ENCODE data around the gene PDCD2L.
"Not testable (repeated sequence)": the region's sequence is repeated elsewhere in the genome, so short reads cannot be mapped to it uniquely, and the experiment has no call there.

The PDCD2L gene

DNA sequence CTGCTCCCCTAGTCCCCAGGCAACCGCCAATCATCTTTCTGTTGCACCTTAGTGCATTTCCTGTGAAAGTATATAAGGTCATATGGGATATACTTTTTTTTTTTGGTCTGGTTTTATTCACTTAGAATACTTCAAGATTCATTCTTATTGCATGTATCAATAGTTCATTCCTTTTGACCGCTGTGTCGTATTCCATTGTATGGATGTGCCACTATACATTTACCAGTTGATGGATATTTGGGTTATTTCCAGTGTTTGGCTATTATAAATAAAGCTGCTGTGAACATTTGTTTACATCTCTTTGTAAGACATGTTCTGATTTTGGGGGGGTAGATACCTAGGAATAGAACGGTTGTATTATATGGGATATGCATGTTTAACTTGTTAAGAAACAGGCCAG lies 14.1 kb downstream of the PDCD2L start:
- no peak for DNase-seq

- no peak for DNase-seq
Observed at GRCh38 chr19:34426096-34426661, 22.0 kb downstream of the PDCD2L start.

DNA sequence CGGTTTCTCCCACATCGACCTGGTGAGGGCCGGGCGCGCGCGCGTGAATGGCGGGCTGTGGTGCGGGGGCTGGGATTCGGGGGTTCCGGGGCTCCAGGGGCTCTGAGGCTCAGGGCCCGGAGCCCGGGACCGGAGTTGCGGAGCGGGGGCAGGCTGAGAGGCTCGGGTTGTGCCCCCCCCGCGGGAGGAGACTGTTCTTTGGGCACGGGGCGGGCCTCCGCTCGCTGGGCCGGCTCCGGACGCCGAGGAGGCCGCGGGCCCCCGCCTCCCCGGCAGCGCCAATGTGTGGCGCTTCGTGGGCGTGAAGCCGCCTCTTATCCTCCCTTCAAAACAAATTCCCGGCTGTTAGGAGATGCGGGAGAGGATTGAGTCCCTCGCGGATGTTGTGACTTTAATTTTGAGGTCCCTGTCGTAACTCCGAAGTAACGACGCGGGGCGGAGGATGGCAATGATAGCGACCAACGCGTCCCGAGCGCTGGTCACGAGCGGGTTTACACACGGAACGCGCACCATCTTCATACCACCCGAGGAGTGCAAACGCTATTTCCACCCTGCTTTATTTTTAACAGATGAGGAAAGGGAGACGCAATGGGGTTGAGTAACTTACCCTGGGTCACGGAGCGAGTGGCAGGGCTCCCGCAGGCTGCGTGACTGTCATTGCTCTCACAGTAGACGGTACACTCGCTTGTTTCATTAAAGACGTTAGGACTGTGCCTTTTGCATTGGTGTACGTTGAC lies 24.5 kb downstream of the PDCD2L start:
- DNase-seq, result no peak

GRCh38 chr19:34429553-34429952 lies 25.4 kb downstream of the PDCD2L start:
- DNase-seq, result no peak

DNA sequence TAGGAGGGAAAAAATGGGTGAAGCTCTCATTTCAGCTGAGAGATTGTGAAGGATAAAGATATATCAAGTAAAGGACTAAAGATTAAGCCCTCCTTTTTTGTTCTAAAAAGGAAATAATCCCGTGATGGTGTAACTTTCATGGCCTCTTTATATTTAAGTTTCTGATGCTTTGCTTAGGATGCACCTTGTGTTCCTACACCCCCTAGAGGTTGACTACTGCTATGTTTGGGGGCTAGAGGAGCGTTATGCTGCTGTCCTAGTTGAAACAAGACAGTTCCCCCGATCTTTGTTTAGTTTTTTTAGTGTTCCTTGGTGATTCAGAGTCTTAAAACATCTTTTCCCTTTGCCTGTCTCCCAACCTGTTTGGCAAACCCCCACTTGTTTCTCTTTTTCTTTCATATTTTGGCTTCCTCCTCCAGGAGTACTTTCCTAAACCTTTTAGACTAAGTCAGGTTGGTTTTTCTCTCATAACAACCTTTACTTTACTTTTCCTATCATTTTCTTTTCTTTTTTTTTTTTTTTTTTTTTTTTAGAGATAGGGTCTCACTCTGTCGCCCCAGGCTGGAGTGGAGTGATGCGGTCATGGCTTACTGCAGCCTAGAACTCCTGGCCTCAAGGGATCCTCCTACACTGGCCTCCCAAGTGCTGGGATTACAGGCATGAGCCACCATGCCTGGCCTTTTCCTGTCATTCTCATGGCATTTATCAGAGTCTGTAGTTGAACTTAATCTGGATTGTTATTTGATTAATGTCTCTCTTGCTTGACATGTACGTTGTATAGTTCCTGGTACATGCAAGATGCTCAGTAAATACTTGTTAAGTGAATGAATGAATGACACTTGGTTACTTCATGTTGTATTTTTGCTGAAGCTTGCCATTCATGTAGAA lies 26.8 kb downstream of the PDCD2L start:
- DNase-seq, result peak; percentile 40

DNA sequence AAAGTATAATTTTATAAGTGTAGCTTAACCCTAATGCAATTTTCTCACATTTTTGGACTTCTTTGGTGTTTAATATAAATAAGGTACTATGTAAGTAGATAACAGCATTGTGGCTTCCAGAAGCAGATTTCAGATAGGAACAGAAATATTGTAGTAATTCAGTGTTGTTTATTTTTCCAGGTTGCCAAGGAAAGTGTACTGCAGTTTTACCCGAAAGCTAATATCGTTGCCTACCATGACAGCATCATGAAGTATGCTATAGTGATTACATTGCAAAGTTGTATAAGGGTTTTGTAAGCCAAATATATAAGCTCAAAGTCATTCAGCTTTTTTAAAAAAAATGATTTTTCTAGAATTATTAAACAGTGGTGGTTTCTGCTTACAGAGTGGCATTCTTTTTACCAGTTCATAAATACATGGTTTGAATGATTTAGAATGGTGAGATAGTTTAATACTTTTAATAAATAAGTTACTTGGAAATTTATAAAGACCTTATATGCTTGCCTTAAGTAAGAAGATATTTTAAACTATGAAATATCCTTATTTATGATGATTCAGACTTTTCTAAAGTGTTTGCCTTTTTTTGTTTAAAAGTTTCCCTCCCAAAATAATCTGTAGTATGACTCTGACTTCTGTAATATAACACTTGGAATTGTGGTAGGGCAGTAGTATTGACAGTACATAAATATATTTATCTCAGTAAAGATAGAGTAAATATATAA lies 27.6 kb downstream of the PDCD2L start:
- DNase-seq, result no peak

DNA sequence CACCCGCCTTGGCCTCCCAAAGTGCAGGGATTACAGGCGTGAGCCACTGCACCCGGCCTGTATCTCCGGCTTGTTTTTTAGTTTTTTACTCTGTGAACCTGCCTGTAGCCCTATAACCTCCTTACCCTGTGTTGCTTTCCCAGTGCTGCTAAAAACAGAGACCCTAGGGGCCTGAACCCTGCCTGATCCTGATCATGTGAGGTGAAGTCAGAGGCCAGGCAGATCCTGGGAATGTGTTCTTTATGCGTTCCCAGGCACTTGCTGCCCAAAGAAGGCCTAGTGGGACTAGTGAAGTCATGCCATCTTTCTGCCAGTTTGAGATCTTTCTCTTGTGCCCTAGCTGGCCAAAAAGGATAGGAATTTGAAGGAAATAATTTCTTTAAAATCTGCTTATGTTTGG lies 28.6 kb downstream of the PDCD2L start:
- DNase-seq, result no peak

DNA sequence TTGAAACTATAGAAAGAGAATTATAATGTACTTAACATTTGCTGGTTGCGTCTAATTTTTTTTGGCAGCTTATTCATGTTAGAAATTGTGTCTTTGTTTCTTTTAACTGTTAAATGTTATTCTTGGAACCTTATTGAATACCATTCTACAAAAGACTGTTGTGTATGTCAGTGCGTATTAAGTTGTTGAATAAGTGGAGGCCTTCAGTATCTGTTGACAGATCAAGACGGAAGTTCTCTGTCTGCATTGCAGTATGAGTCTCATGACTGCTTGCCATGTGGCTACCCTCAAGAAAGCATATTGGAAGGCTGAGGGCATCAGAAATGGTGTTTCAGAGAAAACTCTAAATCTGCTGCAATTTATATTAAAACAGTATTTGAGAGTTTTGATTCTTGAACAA lies 32.5 kb downstream of the PDCD2L start:
- DNase-seq, result no peak

DNA sequence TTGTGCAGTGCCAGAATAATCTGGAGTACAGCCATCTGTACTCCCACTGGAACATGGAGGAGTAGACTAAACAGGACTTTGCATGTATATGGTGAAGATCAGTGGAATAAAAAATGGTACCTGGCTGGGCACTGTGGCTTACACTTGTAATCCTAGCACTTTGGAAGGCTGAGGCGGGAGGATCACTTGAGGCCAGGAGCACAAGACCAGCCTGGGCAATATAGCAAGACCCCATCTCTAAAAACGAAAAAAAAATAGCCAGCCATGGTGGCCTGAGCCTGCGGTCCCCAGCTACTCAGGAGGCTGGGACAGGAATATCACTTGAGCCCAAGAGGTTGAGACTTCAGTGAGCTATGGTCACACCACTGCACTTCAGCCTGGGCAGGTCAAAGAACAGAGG lies 44.0 kb downstream of the PDCD2L start:
- DNase-seq, result no peak

GRCh38 chr19:34452723-34453122 lies 48.5 kb downstream of the PDCD2L start:
- no peak for DNase-seq

- no peak for DNase-seq
Observed at GRCh38 chr19:34454091-34454490, 49.9 kb downstream of the PDCD2L start.

DNA sequence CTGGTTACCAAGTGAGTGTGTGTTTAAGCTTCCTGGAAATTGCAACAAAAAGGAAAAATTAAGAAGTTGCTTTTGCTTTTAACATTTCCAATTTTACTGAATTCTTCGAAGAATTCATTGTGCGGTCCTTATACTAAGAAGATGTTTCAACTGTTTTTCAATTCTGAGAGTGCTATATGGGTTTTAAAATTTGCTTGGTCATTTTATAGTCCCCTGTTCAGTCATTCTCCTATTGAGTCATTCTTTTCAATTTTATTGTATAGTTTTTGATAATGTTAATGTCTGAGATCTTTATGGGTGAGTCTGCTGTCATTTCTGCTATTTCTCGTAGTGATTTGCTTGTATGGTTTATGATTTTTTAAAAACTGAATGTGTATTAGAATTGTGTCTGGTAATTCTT lies 50.5 kb downstream of the PDCD2L start:
- DNase-seq, result no peak

DNA sequence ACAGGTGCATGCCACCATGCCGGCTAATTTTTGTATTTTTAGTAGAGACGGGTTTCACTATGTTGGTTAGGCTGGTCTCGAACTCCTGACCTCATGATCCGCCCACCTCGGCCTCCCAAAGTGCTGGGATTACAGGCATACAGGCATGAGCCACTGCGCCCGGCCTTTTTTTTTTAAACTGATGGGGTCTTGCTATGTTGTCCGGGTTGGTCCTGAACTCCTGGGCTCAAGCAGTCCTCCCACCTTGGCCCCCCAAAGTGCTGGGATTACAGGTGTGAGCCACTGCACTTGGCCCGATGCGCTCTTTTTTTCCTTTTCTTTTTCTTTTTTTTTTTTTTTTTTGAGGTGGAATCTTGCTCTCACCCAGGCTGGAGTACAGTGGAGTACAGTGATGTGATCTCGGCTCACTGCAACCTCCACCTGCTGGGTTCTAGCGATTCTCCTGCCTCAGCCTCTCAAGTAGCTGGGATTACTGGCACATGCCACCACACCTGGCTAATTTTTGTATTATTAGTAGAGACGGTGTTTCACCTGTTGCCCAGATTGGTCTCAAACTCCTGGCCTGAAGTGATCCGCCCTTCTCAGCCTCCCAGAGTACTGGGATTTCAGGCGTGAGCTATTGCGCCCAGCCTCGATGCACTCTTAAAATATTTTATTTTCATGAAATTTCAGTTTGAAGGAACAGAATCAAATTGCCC lies 51.7 kb downstream of the PDCD2L start:
- DNase-seq, result not testable (repeated sequence)

- DNase-seq, result no peak
Observed at GRCh38 chr19:34457446-34457845, 53.2 kb downstream of the PDCD2L start.

DNA sequence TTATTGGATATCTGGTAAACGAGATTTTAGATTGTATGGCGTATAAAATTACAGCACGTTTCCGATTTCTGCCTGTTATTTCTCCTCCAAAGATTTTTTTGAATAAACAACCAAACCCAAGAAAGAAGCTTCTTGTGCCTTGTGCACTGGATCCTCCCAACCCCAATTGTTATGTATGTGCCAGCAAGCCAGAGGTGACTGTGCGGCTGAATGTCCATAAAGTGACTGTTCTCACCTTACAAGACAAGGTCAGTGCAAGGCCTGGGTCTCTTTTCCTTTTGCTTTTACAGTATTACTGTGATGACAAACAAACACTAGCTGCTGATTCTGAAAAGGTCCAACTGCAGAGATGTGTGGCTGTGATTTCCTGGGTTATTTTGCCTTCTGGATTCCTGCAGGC lies 54.5 kb downstream of the PDCD2L start:
- no peak for DNase-seq

DNA sequence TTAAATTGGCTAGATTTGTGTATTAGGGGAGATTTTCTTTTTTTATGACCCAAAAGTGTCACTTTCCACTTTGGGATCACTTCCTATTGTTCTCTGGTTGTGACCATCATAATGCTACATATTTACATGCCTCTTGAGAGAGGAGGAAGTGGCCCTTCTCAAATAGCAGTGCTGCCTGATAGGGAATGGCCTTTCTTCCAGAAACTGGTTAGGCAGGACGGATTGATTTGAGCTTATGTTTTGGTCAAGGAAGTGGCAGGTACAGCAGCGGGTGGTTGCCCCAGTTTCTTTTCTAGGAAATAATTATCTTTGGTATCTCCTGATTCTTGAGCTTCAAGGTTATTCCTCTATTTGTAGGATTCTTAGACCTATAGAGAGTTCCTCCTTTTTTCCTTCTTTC lies 55.4 kb downstream of the PDCD2L start:
- DNase-seq, result no peak

DNA sequence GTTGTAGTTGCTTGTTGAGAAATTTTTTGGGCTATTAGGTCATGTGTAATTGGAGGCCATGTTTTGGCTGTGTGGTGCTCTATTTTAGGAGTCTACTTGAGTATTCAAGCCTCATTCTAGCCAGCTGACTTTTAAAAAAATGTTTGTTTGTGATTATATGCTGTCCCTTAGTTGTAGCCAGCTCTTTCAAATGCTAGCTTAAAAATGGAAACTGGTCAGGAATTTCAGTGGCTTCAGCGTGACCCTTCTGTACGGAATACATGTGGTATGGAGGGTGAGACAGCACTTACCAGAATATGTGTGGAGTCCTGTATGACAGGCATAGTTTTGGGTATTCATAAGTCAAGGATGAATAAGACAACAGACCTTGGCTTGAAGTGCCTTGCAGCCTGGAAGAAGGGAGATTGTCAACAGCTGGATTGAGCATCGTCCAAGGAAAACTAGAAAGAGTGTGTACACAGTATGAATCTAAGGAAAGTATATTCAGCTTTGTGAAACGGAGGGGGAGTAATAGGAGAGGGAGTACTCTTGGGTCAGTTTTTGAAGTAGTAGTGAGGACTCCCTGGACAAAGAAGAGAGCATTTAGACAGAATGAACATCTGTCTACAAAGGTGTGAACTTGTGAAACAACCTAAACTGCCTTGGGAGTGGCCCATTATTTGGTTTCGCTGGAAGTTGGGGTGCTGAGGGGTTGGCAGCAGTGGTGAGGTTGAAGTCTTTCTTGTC lies 57.3 kb downstream of the PDCD2L start:
- DNase-seq, result no peak

DNA sequence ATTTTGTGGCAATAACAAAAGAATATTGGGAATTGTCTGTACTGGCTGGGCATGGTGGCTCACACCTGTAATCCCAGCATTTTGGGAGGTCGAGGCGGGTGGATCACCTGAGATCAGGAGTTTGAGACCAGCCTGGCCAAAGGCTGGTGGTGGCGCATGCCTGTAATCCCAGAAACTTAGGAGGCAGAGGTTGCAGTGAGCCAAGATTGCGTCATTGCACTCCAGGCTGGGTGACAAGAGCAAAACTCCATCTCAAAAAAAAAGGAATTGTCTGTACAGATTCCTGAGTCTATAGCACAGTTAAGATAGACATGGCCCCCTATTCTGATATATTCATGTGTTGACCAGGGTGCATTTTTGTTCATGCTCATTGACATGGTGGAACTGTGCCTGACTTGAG lies 60.6 kb downstream of the PDCD2L start:
- DNase-seq, result not testable (repeated sequence)

DNA sequence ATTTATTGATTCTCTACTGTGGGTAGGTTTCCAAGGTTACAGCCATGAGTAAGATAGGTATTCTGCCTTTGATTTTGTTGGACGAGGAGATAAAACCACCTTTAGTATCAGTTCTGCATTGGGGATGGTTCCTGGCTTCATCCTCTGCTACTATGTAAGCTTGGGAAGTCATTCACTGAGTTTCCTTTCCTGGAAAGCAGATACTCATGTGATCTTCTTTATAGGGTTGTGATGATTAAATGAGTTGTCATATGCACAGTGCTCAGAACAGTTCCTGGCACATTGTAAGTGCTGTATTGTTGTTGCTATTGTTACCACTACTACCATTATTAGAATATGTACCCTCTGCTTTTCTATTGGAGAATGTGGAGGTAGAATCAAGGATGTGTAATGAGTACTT lies 64.2 kb downstream of the PDCD2L start:
- no peak for DNase-seq

DNA sequence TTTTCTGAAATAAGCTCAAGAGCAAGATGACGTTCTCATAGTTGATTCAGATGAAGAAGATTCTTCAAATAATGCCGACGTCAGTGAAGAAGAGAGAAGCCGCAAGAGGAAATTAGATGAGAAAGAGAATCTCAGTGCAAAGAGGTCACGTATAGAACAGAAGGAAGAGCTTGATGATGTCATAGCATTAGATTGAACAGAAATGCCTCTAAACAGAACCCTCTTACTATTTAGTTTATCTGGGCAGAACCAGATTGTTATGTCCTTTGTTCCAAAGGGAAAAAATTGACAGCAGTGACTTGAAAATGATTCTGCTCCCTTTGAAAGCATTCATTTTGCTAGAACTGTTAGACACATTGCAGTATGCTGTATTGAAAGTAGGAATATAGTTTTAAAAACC lies 64.8 kb downstream of the PDCD2L start:
- DNase-seq, result not testable (repeated sequence)

DNA sequence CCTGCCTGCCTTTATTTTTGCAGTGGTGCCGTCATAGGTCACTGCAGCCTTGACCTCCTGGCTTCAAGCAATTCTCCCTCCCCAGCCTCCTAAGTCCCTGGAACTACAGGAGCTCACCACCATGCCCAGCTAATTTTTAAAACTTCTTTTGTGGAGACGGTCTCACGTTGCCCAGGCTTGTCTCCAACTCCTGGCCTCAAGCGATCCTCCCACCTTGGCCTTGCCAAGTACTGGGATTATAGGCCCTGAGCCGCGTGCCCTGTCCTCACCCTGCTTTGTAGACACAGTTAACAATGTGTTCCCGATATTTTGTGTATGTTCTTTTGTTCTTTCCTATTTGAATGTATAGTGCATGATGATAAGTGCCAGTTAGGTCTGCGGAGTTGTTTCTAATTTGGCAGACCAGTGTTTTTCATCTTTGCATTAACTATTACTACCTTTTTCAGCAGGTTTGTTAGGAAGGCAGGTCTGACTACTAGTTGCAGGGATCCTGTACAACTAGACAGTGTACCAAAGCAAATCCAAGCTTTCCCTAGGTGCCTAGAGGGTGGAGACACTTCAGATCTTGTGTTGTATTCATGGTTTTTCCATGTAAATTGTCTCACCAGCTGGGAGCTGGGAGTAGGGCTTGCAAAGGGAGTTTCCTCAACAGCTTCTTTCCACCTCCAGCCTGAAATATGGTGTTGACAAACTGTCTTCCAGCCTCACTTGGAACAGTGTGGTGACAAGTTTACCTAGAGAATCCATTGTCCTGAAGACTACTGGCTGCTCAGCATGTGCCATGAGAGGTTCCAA lies 67.9 kb downstream of the PDCD2L start:
- DNase-seq, result no peak

Data from CD4-positive, alpha-beta T cell treated with Interferon gamma for 1 hour (primary cell).